DOHH2 (cell line): ENCODE results near the gene TSHZ2.
"Not testable (repeated sequence)": the region's sequence is repeated elsewhere in the genome, so short reads cannot be mapped to it uniquely, and the experiment has no call there.

ENCODE experiments used
- H3F3A ChIP-seq: fragments of 200-600 bp; sonication (generic), shearing (Covaris generic); 2 replicates; pipeline ENCODE4 v1.6.0; 2016; ENCODE audit warnings: antibody characterized with exemption, mild to moderate bottlenecking; ENCODE audit not compliant: control insufficient read depth, insufficient read depth
- H3K27ac ChIP-seq: fragments of 200-600 bp; sonication (generic); 2 replicates; pipeline ENCODE4 v1.5.1; 2014; ENCODE audit warnings: low read depth, mild to moderate bottlenecking, low read length, moderate library complexity
- H3K27me3 ChIP-seq: fragments of 200-600 bp; sonication (generic); 2 replicates; pipeline ENCODE4 v1.6.1; 2014; ENCODE audit warnings: mild to moderate bottlenecking, low read length, mixed read lengths; ENCODE audit not compliant: control insufficient read depth
- H3K36me3 ChIP-seq: fragments of 200-600 bp; sonication (generic); 2 replicates; pipeline ENCODE4 v1.6.1; 2014; ENCODE audit warnings: mild to moderate bottlenecking, low read length, moderate library complexity, mixed read lengths; ENCODE audit not compliant: control insufficient read depth
- H3K4me1 ChIP-seq: fragments of 200-600 bp; sonication (generic); 2 replicates; pipeline ENCODE4 v1.6.1; 2014; ENCODE audit warnings: mild to moderate bottlenecking, low read length, mixed read lengths; ENCODE audit not compliant: control insufficient read depth
- H3K4me2 ChIP-seq: fragments of 200-600 bp; sonication (generic); 2 replicates; pipeline ENCODE4 v1.6.0; 2014; ENCODE audit warnings: mild to moderate bottlenecking, low read length, moderate library complexity
- H3K4me3 ChIP-seq: fragments of 200-600 bp; sonication (generic); 2 replicates; pipeline ENCODE4 v1.5.1; 2014; ENCODE audit warnings: mild to moderate bottlenecking, low read length, mixed read lengths
- H3K79me2 ChIP-seq: fragments of 200-600 bp; sonication (generic); 2 replicates; pipeline ENCODE4 v1.6.1; 2014; ENCODE audit warnings: mild to moderate bottlenecking, low read length, mixed read lengths; ENCODE audit not compliant: control insufficient read depth
- H3K9me2 ChIP-seq: fragments of 200-600 bp; sonication (generic); replicated peaks from 2 replicates; pipeline ENCODE4 v1.6.1; 2014; ENCODE audit warnings: mild to moderate bottlenecking, low read length, mixed read lengths; ENCODE audit not compliant: control insufficient read depth
- H3K9me3 ChIP-seq: fragments of 200-600 bp; sonication (generic); 2 replicates; pipeline ENCODE4 v1.6.1; 2014; ENCODE audit warnings: antibody characterized with exemption, low read length, mixed read lengths; ENCODE audit not compliant: control insufficient read depth, insufficient read depth
- H4K20me1 ChIP-seq: fragments of 200-600 bp; sonication (generic); 2 replicates; pipeline ENCODE4 v1.6.0; 2014; ENCODE audit warnings: low read depth, mild to moderate bottlenecking, antibody characterized with exemption, low read length, moderate library complexity; ENCODE audit not compliant: control insufficient read depth, insufficient read depth
- EZH2phosphoT487 ChIP-seq: fragments of 200-600 bp; sonication (generic); IDR thresholded peaks from 2 replicates; pipeline ENCODE4 v1.6.1; 2017; ENCODE audit warnings: borderline replicate concordance, mild to moderate bottlenecking, antibody characterized with exemption, low read length, moderate library complexity, mixed read lengths
- TF ChIP-seq, protein P1 (sequence below): fragments of 200-600 bp; sonication (generic); IDR thresholded peaks from one replicate; pipeline ENCODE4 v1.5.1; 2014; ENCODE audit warnings: antibody characterized with exemption, mild to moderate bottlenecking, low read depth, low read length; ENCODE audit not compliant: poor library complexity, severe bottlenecking

TSHZ2 gene

GRCh38 chr20:53466279-53466678, 494.1 kb downstream of the TSHZ2 start:
- Histone ChIP-seq H3K4me1 (no peaks in the 10 kb centered on the region), H3F3A (no peaks in the 10 kb centered on the region), H3K9me3 (no peaks in the 10 kb centered on the region), H4K20me1 (no peaks in the 10 kb centered on the region), H3K79me2 (no peaks in the 10 kb centered on the region), H3K27ac (no peak overlapping the region), H3K9me2 (no peaks in the 10 kb centered on the region), H3K4me3 (no peak overlapping the region), H3K36me3 (no peaks in the 10 kb centered on the region), H3K27me3 (peaks cover 6% of the 10 kb centered on the region; the same call in 1 of the 2 replicates), H3K4me2 (no peak overlapping the region)
- no peak for TF ChIP-seq EZH2phosphoT487
- TF ChIP-seq, protein P1, sequence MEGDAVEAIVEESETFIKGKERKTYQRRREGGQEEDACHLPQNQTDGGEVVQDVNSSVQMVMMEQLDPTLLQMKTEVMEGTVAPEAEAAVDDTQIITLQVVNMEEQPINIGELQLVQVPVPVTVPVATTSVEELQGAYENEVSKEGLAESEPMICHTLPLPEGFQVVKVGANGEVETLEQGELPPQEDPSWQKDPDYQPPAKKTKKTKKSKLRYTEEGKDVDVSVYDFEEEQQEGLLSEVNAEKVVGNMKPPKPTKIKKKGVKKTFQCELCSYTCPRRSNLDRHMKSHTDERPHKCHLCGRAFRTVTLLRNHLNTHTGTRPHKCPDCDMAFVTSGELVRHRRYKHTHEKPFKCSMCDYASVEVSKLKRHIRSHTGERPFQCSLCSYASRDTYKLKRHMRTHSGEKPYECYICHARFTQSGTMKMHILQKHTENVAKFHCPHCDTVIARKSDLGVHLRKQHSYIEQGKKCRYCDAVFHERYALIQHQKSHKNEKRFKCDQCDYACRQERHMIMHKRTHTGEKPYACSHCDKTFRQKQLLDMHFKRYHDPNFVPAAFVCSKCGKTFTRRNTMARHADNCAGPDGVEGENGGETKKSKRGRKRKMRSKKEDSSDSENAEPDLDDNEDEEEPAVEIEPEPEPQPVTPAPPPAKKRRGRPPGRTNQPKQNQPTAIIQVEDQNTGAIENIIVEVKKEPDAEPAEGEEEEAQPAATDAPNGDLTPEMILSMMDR = no peak

- Histone ChIP-seq H4K20me1 (no peaks in the 10 kb centered on the region), H3K79me2 (no peaks in the 10 kb centered on the region), H3F3A (no peaks in the 10 kb centered on the region), H3K4me2 (no peak overlapping the region), H3K9me2 (no peaks in the 10 kb centered on the region), H3K9me3 (no peaks in the 10 kb centered on the region), H3K27ac (no peak overlapping the region), H3K36me3 (no peaks in the 10 kb centered on the region), H3K4me3 (no peak overlapping the region), H3K27me3 (peaks cover 6% of the 10 kb centered on the region; the same call in 1 of the 2 replicates), H3K4me1 (no peaks in the 10 kb centered on the region)
- TF ChIP-seq, protein P1 = no peak
- TF ChIP-seq EZH2phosphoT487 = no peak
Measured at GRCh38 chr20:53468587-53468986, 496.4 kb downstream of the TSHZ2 start.

DNA sequence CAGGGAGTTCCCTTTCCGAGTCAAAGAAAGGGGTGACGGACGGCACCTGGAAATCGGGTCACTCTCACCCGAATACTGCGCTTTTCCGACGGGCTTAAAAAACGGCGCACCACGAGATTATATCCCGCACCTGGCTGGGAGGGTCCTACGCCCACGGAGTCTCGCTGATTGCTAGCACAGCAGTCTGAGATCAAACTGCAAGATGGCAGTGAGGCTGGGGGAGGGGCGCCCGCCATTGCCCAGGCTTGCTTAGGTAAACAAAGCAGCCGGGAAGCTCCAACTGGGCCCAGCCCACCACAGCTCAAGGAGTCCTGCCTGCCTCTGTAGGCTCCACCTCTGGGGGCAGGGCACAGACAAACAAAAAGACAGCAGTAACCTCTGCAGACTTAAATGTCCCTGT, 500.7 kb downstream of the TSHZ2 start:
- H4K20me1 ChIP-seq, H3K9me2 ChIP-seq, H3K4me2 ChIP-seq, H3K79me2 ChIP-seq, H3K36me3 ChIP-seq, H3K27ac ChIP-seq, H3K27me3 ChIP-seq, H3K4me3 ChIP-seq, H3K4me1 ChIP-seq, H3F3A ChIP-seq, H3K9me3 ChIP-seq: not testable (repeated sequence)

DNA sequence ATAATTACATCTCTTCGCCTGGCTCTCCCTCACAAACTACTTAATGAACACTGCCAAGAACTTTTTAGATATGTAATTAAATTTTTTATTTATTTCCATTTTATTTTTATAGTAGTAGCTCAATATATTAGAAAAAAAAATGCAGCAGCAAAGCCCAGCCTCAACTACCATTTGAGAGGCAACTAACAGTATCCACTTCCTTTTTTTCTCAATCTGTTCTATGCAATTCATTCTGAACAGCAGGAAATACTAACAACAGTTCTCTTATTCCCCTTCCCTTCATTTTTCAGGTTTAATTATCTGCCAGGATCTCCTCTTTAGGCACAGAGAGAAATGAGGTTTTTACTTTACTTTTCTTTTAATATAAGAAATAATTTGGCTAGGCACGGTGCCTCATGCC, 508.8 kb downstream of the TSHZ2 start:
- H3K4me1 ChIP-seq = no peaks in the 10 kb centered on the region
- H3K36me3 ChIP-seq = no peaks in the 10 kb centered on the region
- no peaks in the 10 kb centered on the region for H4K20me1 ChIP-seq
- no peaks in the 10 kb centered on the region for H3K27me3 ChIP-seq
- H3K4me3 ChIP-seq = no peak overlapping the region
- no peaks in the 10 kb centered on the region for H3K9me3 ChIP-seq
- no peak overlapping the region for H3K27ac ChIP-seq
- no peak overlapping the region for H3K4me2 ChIP-seq
- TF ChIP-seq, protein P1 = no peak
- H3K79me2 ChIP-seq = no peaks in the 10 kb centered on the region
- no peaks in the 10 kb centered on the region for H3K9me2 ChIP-seq
- no peaks in the 10 kb centered on the region for H3F3A ChIP-seq
